Activated T-cell treated with anti-CD3 and anti-CD28 coated beads for 1 hour (primary cell): Measurements from ENCODE around the gene ABHD6.
"Not testable (repeated sequence)": the region's sequence is repeated elsewhere in the genome, so short reads cannot be mapped to it uniquely, and the experiment has no call there.

Source experiments
- DNase-seq: peaks from one replicate; pipeline ENCODE4 v3.0.0-alpha.2; 2020; ENCODE audit warnings: low read depth

The ABHD6 gene

GRCh38 chr3:58209933-58210332, 27.7 kb upstream of the ABHD6 start:
- no peak for DNase-seq

GRCh38 chr3:58210761-58211460, 26.7 kb upstream of the ABHD6 start, which contains the start of gene DNASE1L3:
TSS of gene DNASE1L3 (minus strand) at chr3:58210972. CDS start at chr3:58210906, 66 bp downstream.
- DNase-seq: no peak

- no peak for DNase-seq
These were observed 22.9 kb upstream of the ABHD6 start for GRCh38 chr3:58214484-58215316.

- no peak for DNase-seq
These were observed 22.1 kb upstream of the ABHD6 start for GRCh38 chr3:58215317-58216025.

- no peak for DNase-seq
These were observed 20.9 kb upstream of the ABHD6 start for GRCh38 chr3:58216496-58217195.

- DNase-seq: peak; percentile 30
These were observed 20.3 kb upstream of the ABHD6 start for GRCh38 chr3:58217209-58217811.

- no peak for DNase-seq
These were observed 18.7 kb upstream of the ABHD6 start for GRCh38 chr3:58218904-58219303.

GRCh38 chr3:58222161-58222724, 15.3 kb upstream of the ABHD6 start:
- no peak for DNase-seq

GRCh38 chr3:58223855-58224254, 13.7 kb upstream of the ABHD6 start:
- DNase-seq: no peak

- DNase-seq: not testable (repeated sequence)
These were observed 9.7 kb upstream of the ABHD6 start for GRCh38 chr3:58227933-58228332.

GRCh38 chr3:58230876-58231552, 6.6 kb upstream of the ABHD6 start:
- no peak for DNase-seq

GRCh38 chr3:58231666-58232065, 5.9 kb upstream of the ABHD6 start:
- no peak for DNase-seq

- no peak for DNase-seq
These were observed 3.1 kb upstream of the ABHD6 start for GRCh38 chr3:58234516-58234931.

GRCh38 chr3:58235970-58236369, 1.6 kb upstream of the ABHD6 start:
- no peak for DNase-seq

GRCh38 chr3:58236527-58237237, 910 bp upstream of the ABHD6 start:
- no peak for DNase-seq

- peak; percentile 47 for DNase-seq
These were observed 519 bp downstream of the ABHD6 start for GRCh38 chr3:58237941-58238681.

GRCh38 chr3:58238830-58239229, 1.2 kb downstream of the ABHD6 start:
- DNase-seq: no peak

- DNase-seq: no peak
These were observed 3.9 kb downstream of the ABHD6 start for GRCh38 chr3:58241306-58242044.

- DNase-seq: no peak
These were observed 4.7 kb downstream of the ABHD6 start for GRCh38 chr3:58242340-58242739.
